Hindlimb muscle (tissue), 1 donor: ENCODE results near the gene FUT8. TPM values are rescaled to one million over a fixed set of nuclear protein-coding genes. Genes with fewer than 3 reads are reported as not detected.

ENCODE experiments used
- DNase-seq: peaks from one replicate; pipeline ENCODE4 v3.0.0-alpha.2; 2013
- polyA plus RNA-seq: library from polyadenylated mRNA; unstranded; fragments of 120-200 nt; gene quantifications from one replicate; pipeline ENCODE4 v1.2.1, GENCODE V29; 2013; ENCODE audit not compliant: insufficient read length

The FUT8 gene
- polyA plus RNA-seq, 1 donor, result 10.1 TPM

DNA sequence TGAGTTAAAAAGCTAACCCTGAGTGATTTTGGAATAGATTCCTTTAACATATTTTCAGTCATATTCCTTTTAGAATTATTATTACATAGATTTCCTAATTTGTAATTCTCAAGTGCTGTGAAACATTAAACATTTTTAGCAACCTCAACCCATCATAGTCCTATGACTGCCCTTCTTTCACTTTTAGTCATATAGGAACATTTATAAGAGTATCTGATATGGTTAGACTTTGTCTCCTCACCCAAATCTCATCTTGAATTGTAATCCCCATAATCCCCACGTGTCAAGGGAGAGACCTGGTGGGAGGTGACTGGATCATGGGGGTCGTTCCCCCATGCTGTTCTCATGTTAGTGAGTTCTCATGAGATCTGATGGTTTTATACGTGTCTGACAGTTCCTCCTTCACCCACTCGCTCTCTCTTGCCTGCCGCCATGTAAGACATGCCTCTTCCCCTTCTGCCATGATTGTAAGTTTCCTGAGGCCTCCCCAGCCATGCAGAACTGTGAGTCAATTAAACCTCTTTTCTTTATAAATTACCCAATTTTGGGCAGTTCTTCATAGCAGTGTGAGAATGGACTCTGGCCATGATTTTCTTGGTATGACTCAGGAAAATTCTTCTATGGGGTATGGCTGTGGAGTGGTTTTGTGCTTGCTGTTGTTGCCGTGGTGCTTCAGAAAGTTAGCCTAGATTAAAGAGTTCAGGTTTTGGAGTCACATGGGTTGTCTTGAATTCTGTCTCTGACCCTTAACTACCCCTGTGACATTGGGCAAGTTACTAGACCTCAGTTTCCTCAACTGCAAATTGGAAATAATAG is 83.9 kb downstream of the FUT8 start:
- no peak for DNase-seq

GRCh38 chr14:65499138-65499537 is 86.6 kb downstream of the FUT8 start:
- DNase-seq, result no peak

DNA sequence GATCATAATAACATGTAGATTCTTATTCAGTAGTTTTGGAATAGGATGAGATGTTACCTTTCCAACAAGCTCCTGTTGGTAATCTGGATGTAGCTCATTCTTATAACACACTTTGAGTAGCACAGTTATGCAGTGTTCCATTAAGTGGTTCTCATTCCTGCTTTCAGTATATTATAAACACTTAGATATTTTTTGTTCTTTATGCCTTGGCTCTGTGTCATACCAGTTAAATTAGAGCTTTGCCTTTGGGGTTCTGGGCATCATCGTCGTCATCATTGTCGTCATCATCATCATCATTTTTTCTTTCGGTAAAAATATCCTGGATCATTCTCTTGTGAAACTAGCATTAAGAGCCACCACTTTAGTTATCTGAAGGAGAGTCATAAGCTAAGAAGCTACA is 87.5 kb downstream of the FUT8 start:
- no peak for DNase-seq

- no peak for DNase-seq
Observed at GRCh38 chr14:65501328-65501727, 88.8 kb downstream of the FUT8 start.

GRCh38 chr14:65502676-65503124 is 90.2 kb downstream of the FUT8 start:
- no peak for DNase-seq

GRCh38 chr14:65503771-65504170 is 91.2 kb downstream of the FUT8 start:
- no peak for DNase-seq

DNA sequence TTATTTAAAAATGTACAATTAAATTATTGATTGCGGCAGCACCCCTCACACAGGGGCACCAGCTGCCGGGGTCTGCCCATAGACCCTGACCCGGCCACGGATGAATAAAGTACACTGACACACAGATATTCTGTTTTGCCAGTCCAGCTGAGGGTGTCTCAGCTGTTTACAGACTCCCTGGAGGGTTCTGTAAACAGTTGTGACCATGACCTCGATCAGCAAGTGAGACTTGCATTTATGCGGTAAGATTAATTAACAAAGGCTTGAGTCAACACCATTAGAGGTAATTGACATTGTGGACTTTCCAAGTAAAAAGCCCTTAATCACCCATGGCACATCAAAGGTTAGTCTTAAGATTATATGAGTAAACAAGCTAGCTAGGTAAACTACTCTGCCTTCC is 94.3 kb downstream of the FUT8 start:
- no peak for DNase-seq

- no peak for DNase-seq
Observed at GRCh38 chr14:65509842-65510241, 97.3 kb downstream of the FUT8 start.

DNA sequence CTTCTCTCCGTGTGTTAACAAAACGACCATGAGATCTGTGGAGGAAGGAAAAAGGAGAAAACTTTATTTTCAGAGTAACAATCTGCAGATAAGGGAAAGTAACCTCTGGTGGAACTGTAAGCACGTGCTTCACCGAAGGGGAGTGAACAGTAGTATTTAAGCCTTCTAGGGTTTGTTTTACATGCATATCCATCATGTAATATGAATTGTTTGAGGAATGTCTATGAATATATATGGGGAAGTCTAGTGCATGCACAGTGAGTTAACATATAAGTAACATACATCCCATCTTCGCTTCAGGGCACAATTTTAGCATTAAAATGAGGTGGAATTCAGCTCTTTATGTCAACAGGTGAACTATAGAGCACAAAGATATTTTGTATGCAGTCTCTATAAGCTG is 101.1 kb downstream of the FUT8 start:
- DNase-seq, result no peak

- DNase-seq, result no peak
Observed at GRCh38 chr14:65517635-65518542, 105.4 kb downstream of the FUT8 start.

- no peak for DNase-seq
Observed at GRCh38 chr14:65528069-65528468, 115.5 kb downstream of the FUT8 start.

DNA sequence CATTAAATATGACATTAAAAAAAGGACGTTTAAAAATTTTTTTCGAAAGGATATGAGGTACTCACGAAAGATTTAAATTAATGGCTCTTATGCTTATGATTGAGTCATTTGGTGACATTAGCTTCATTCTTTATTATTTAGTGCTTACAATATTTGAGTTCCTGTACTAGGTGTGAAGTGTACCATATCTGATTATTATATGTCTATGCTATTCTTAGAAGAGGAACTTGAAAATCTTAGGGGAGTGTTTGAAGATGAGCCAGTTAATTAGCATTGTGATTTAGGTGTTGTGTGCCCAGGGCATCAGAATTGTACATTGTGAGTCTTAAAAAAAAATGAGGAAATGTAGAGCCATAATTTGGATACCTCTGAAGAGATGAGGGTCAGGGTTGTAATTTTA is 118.6 kb downstream of the FUT8 start:
- no peak for DNase-seq

DNA sequence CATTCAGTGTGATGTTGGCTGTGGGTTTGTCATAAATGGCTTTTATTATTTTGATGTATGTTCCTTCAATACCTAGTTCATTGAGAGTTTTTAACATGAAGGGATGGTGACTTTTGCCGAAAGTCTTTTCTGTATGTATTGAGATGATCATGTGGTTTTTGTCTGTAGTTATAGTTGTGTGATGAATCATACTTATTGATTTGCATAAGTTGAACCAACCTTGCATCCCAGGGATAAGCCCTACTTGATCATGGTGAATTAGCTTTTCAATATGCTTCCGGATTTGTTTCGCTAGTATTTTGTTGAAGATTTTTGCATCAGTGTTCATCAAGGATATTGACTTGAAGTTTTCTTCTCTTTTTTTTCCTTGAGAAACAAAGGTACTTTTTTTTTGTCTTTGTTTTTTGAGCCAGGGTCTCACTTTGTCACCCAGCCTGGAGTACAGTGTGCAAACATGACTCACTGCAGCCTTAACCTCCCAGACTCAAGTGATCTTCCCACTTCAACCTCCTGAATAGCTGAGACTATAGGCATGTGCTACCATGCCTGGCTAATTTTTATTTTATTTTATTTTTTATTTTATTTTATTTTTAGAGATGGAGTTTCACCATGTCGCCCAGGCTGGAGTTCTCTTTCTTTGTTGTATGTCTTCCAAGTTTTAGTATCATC is 121.3 kb downstream of the FUT8 start:
- no peak for DNase-seq

DNA sequence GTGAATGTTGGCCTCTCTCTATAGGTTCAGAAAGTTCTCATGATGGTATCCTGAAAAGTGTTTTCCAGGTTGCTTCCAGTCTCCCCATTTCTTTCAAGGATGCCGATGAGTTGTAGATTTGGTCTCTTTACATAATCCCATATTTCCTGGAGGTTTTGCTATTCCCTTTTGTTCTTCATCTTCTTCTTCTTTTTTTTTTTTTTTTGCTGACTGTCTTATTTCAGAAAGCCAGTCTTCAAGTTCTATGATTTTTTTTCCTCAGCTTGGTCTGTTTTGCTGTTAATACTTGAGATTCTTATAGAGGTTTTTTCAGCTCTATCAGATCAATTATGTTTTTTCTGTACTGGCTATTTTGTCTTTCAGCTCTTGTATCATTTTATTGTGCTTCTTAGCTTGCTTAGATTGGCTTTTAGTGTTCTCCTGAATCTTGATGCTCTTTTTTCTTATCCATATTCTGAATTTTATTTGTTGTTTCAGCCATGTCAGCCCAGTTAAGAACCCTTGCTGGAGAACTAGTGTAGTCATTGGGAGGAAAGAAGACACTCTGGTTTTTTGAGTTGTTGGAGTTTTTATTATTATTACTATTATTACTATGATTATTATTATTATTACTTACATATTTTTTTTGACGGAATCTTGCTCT is 124.4 kb downstream of the FUT8 start:
- DNase-seq, result no peak

DNA sequence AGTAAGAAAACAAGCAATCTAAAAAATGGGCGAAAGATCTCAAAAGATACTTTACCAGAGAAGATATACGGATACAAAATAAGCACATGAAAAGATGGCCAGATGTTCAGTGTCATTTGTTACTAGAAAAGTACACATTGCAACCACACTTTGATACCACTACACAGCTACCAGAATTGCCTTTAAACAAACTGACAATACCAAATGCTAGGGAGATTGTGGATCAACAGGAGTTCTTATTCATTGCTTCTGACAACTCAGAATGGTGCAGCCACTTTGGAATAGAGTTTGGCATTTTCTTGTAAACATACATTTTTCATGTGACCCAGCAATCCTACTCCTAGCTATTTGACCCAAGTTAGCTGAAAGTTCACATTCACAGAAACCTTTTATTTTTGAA is 136.3 kb downstream of the FUT8 start:
- no peak for DNase-seq

- DNase-seq, result no peak
Observed at GRCh38 chr14:65549429-65549828, 136.9 kb downstream of the FUT8 start.

DNA sequence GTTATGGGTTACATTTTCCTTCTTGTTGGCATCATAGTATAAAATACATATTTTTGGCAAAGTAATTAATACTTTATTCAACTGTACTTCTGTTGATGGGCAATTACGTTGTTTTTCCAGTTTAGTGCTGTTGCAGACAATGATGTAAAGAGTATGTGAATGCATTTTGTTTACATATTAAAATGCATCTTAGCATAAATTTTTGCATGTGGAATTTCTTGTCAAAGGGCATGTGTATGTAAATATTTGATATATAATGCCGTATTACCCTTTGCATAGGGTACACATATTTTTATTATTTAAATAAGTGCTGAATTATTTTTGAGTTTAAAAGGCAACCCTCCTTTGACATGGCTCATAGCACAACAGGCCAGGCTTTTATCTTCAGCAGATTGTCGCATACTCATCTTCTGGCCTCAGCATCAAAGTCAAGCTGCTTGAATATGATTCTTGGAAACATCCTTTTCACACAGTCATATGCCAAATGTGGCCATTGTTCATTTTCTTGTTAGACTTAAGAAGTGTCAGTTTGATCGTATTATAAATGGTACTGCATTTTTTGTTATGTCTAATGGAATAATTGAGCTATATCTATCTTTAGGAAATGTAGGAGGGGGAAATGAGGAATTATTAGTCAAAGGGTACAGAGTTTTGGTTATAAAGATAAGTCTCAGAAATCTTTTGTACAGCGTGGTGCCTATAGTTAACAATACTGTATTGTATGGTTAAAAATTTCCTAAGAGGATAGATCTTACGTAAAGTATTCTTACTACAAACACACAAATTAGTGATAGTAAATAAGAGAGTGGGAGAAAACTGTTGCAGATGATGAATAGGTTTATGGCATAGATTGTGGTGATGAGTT is 138.5 kb downstream of the FUT8 start:
- no peak for DNase-seq

DNA sequence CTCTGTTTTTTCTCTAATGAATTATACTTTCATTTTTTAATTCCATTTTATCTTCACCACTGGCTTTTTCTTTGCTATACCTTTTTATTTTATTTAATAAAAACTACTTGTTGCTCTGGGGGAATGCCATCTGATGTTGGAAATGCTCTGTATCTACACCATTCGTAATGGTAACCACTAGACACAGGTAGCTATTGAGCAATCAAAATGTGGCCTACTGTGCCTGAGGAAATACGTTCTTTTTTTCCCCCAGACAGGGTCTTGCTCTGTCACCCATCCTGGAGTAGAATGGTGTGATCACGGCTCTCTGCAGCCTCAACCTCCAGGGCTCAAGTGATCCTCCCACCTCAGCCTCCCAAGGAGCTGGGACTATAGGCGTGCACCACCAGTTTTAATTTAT is 140.2 kb downstream of the FUT8 start:
- no peak for DNase-seq

GRCh38 chr14:65554837-65555236 is 142.3 kb downstream of the FUT8 start:
- DNase-seq, result no peak

GRCh38 chr14:65555358-65555757 is 142.8 kb downstream of the FUT8 start:
- no peak for DNase-seq

GRCh38 chr14:65558363-65558762 is 145.8 kb downstream of the FUT8 start:
- DNase-seq, result no peak
